ENCODE results near the gene PIKFYVE.
"Not testable (repeated sequence)": the region's sequence is repeated elsewhere in the genome, so short reads cannot be mapped to it uniquely, and the experiment has no call there.

PIKFYVE gene

DNA sequence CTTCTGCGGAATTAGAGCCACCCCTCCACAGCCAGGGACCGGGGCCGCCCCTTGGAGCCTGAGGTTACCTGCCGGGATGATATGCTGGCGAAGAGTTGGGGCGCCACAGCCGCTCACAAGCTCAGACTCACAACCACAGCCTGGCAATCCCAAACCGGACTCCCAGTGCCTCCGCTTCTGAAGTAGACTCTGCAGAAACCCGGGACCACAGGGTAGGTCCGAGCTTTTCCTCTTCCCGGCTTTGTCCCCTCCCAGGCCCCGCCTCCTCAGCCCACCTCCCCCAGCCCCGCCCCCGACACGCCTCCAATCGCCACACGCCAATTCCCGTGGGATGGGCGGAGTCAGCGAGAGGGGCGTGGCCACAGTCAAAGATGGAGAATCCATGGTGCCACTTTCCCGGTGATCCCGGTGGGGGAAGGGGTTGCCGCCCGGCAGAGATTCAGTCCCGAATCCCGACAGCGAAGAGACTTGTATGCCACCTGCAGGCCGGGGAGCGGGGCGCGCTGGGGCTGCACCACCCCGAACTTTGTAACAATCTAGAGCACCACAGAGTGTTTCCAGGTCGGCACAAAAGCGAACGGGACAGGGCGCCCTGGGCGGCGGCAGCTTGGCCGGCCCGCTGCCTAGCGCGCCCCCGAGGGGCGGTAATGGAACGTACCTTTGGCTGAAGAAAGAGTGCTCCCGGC lies 11.0 kb upstream of the PIKFYVE start, which contains the start of gene IDH1:
Gene IDH1 (minus strand): TSS at position 201 of the 686 bp plus-strand sequence. CDS start 3,520 bp downstream, outside the sequence.
- Histone ChIP-seq H3K27me3 (ENCODE audit: insufficient read depth, low read length) (no peaks in the 10 kb centered on the region), H3K9ac (ENCODE audit: low read depth, low read length) (peak within 1 kb of the TSS; percentile 96), H3K9me3 (ENCODE audit: insufficient read depth, low read depth, low read length) (no peaks in the 10 kb centered on the region), H3K27ac (ENCODE audit: low read depth, low read length) (peak within 1 kb of the TSS; percentile 98), H3K4me1 (ENCODE audit: insufficient read depth, low read length) (peaks cover 21% of the 10 kb centered on the region), H3K4me3 (ENCODE audit: low read length) (peak within 1 kb of the TSS; percentile 93), H3K36me3 (ENCODE audit: insufficient read depth, low read length) (peaks cover 38% of the 10 kb centered on the region)
- under 1% methylated on average over 48 of the region's 48 CpGs for WGBS

DNA sequence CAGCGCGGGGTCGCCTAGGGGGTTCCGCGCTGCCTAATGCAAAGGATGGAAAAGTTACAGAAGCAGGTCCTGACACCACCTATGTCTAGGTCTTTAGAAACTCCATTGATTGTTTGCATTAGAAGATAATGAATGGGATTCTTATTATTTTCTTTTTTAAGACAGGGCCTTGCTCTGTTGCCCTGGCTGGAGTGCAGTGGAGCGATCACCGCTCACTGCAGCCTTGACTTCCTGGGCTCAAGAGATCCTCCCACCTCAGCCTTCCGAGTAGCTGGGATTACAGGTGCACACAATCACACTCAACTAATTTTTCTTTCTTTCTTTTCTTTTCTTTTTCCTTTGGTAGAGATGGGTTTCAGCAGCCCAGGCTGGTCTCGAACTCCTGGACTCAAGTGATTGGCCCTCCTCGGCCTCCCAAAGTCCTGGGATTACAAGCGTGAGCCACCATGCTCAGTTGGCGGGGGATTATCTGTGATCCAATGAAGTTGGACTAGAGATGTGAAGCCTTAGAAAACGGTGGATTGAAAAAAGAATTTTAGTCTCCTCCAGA lies 10.4 kb upstream of the PIKFYVE start:
- H3K27me3 ChIP-seq (ENCODE audit: insufficient read depth, low read length), result no peaks in the 10 kb centered on the region
- H3K9me3 ChIP-seq (ENCODE audit: insufficient read depth, low read depth, low read length), result no peaks in the 10 kb centered on the region
- H3K9ac ChIP-seq (ENCODE audit: low read depth, low read length), result peak overlapping the region; percentile 91
- peak overlapping the region; percentile 98 for H3K27ac ChIP-seq (ENCODE audit: low read depth, low read length)
- H3K4me1 ChIP-seq (ENCODE audit: insufficient read depth, low read length), result peaks cover 15% of the 10 kb centered on the region
- peaks cover 32% of the 10 kb centered on the region for H3K36me3 ChIP-seq (ENCODE audit: insufficient read depth, low read length)
- whole genome bisulfite sequencing, result 49% methylated on average over 13 of the region's 13 CpGs
- peak overlapping the region; percentile 93 for H3K4me3 ChIP-seq (ENCODE audit: low read length)

DNA sequence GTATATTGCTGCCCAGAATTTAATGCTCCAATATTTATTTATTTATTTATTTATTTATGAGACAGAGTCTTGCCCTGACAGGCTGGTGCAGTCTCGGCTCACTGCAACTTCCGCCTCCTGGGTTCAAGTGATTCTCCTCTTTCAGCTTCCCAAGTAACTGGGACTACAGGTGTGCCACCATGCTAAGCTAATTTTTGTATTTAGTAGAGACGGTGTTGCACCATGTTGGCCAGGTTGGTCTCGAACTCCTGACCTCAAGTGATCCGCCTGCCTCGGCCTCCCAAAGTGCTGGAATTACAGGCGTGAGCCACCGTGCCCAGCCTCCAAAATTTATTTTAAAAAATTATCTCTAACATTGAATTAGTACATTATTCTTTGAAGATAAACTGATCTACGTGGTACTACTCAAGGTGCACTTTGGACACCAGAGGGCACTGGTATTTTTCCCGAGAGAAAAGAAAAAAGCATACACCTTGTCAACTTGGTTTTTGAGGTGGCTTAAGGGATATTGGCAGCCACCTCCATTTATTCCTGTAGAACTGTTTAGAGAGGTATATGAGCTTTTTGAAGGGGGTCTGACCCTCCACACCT lies 9.8 kb upstream of the PIKFYVE start:
- WGBS, result 85% methylated on average over 10 of the region's 10 CpGs
- H3K27ac ChIP-seq (ENCODE audit: low read depth, low read length), result no peak overlapping the region
- H3K9ac ChIP-seq (ENCODE audit: low read depth, low read length), result no peak overlapping the region

DNA sequence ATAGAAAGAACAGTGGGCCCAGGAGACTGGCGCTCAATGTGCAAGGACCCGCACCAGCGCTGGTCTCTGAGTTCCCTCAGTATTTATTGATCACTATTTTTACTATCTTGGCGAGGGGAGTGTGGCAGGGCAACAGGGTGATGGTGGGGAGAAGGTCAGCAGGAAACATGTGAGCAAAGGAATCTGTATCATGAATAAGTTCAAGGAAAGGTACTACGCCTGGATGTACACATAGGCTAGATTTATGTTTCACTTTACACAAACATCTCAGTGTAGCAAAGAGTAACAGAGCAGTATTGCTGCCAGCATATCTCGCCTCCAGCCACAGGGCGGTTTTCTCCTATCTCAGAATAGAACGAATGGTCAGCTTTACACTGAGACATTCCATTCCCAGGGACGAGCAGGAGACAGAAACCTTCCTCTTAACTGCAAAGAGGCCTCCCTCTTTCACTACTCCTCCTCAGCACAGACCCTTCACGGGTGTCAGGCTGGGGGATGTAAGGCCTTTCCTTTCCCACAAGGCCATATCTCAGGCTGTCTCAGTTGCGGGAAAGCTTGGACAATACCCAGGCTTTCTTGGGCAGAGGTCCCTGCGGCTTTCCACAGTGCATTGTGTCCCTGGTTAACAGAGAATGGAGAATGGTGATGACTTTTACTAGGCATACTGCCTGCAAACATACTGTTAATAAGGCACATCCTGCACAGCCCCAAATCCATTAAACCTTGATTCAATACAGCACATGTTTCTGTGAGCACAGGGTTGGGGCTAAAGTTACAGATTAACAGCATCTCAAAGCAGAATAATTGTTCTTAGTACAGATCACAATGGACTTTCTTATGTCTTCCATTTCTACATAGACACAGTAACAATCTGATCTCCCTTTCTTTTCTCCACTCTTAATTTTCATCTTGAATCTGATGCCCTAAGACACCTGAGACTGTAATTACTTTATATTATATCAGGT lies 8.9 kb upstream of the PIKFYVE start:
- WGBS, result 89% methylated on average over 12 of the region's 12 CpGs
- not testable (repeated sequence) for H3K9me3 ChIP-seq (ENCODE audit: insufficient read depth, low read depth, low read length); H3K4me3 ChIP-seq (ENCODE audit: low read length); H3K9ac ChIP-seq (ENCODE audit: low read depth, low read length); H3K27me3 ChIP-seq (ENCODE audit: insufficient read depth, low read length); H3K27ac ChIP-seq (ENCODE audit: low read depth, low read length)
- peaks cover 12% of the 10 kb centered on the region for H3K4me1 ChIP-seq (ENCODE audit: insufficient read depth, low read length)
- H3K36me3 ChIP-seq (ENCODE audit: insufficient read depth, low read length), result peaks cover 17% of the 10 kb centered on the region

More for the DNA sequence above, 9.8 kb upstream of the PIKFYVE start:
- Histone ChIP-seq H3K9me3 (ENCODE audit: insufficient read depth, low read depth, low read length) (no peaks in the 10 kb centered on the region), H3K4me3 (ENCODE audit: low read length) (no peak overlapping the region), H3K4me1 (ENCODE audit: insufficient read depth, low read length) (peaks cover 12% of the 10 kb centered on the region), H3K27me3 (ENCODE audit: insufficient read depth, low read length) (no peaks in the 10 kb centered on the region), H3K36me3 (ENCODE audit: insufficient read depth, low read length) (peaks cover 25% of the 10 kb centered on the region)

DNA sequence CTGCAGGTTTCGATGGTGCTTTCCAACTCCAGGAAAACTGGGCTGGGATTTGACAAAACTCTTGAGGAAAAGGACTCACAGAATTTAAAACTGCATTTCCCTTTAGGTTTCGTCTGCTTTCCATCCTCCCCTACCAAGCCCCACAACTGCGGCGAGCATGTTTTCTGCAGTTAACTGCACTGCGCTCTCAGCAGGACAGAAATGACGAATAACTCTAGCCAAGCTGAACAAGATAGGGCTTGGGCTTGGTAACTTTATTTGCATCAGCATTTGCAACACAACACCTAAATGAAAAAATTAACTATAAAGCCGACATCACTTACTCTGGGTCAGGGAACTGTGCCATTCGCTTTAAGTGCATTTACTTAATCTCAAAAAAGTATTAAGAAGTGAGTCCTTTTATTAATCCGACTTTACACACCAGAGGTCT lies 669 bp upstream of the PIKFYVE start:
- H3K4me1 ChIP-seq (ENCODE audit: insufficient read depth, low read length), result peaks cover 14% of the 10 kb centered on the region
- 11% methylated on average over 8 of the region's 9 CpGs for WGBS
- H3K27ac ChIP-seq (ENCODE audit: low read depth, low read length), result peak overlapping the region; percentile 74
- no peaks in the 10 kb centered on the region for H3K27me3 ChIP-seq (ENCODE audit: insufficient read depth, low read length)
- H3K9me3 ChIP-seq (ENCODE audit: insufficient read depth, low read depth, low read length), result peaks cover 5% of the 10 kb centered on the region; the same call in 1 of the 2 replicates
- peak overlapping the region; percentile 68 for H3K4me3 ChIP-seq (ENCODE audit: low read length)
- no peaks in the 10 kb centered on the region for H3K36me3 ChIP-seq (ENCODE audit: insufficient read depth, low read length)
- H3K9ac ChIP-seq (ENCODE audit: low read depth, low read length), result peak overlapping the region; percentile 50

DNA sequence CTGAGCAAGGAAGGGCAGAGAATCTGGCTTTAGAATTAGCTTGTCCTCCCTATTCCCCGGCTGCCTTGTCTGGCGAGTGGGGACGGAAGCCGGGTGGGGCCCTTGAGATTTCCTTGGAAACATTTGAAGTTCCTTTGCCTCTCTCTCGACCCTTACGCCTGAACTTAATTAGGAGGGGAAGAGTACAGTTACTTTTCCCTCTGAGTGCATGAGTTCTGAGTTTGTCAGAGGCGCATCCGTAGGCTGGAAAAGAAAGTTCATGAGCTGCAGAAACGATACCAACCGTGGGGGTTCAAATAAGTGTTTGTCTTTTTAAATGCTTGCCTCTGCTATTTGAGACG lies 468 bp downstream of the PIKFYVE start:
- H3K27me3 ChIP-seq (ENCODE audit: insufficient read depth, low read length), result no peaks in the 10 kb centered on the region

DNA sequence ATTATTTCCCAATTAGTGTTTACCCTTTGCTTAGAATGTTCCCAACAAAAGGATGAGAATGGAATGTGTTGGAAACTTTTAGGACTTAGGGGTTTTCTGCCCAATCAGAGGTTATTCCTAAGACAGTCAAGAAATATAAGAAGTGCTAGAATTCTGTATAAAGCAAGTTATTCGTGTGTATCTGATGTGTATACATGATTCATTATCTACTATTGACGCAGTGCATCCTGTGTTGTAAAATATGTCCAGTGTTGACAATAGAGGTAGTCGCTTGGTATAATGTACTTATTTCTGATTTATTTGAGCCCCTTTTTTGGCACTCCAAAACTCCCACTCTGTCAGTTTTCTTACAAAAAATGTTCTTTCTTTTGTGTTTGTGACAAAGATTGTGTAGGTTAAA lies 881 bp downstream of the PIKFYVE start:
- 5% methylated on average over 2 of the region's 3 CpGs for WGBS
- no peaks in the 10 kb centered on the region for H3K27me3 ChIP-seq (ENCODE audit: insufficient read depth, low read length)
- peak overlapping the region; percentile 62 for H3K27ac ChIP-seq (ENCODE audit: low read depth, low read length)
- peaks cover 14% of the 10 kb centered on the region for H3K4me1 ChIP-seq (ENCODE audit: insufficient read depth, low read length)
- H3K9ac ChIP-seq (ENCODE audit: low read depth, low read length), result peak overlapping the region; percentile 70
- H3K4me3 ChIP-seq (ENCODE audit: low read length), result peak overlapping the region; percentile 68
- peaks cover 9% of the 10 kb centered on the region for H3K36me3 ChIP-seq (ENCODE audit: insufficient read depth, low read length)
- H3K9me3 ChIP-seq (ENCODE audit: insufficient read depth, low read depth, low read length), result peaks cover 5% of the 10 kb centered on the region; the same call in 1 of the 2 replicates

More for the DNA sequence above, 468 bp downstream of the PIKFYVE start:
- peaks cover 6% of the 10 kb centered on the region for H3K36me3 ChIP-seq (ENCODE audit: insufficient read depth, low read length)
- peak overlapping the region; percentile 68 for H3K4me3 ChIP-seq (ENCODE audit: low read length)
- peak overlapping the region; percentile 62 for H3K27ac ChIP-seq (ENCODE audit: low read depth, low read length)
- peaks cover 14% of the 10 kb centered on the region for H3K4me1 ChIP-seq (ENCODE audit: insufficient read depth, low read length)
- H3K9me3 ChIP-seq (ENCODE audit: insufficient read depth, low read depth, low read length), result peaks cover 5% of the 10 kb centered on the region; the same call in 1 of the 2 replicates
- H3K9ac ChIP-seq (ENCODE audit: low read depth, low read length), result peak overlapping the region; percentile 70
- under 1% methylated on average over 11 of the region's 11 CpGs for WGBS

DNA sequence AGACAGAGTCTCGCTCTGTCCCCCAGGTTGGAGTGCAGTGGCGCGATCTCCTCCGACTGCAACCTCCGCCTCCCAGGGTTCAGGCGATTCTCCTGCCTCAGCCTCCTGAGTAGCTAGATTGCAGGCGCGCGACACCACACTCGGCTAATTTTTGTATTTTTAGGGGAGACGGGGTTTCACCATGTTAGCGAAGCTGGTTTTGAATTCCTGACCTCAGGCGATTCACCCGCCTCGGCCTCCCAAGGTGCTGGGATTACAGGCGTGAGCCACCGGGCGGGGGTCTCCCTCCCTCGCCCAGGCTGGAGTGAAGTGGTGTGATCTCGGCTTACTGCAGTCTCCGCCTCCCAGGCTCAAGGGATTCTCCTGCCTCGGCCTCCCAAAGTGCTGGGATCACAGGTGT lies 1.5 kb downstream of the PIKFYVE start:
- H3K27me3 ChIP-seq (ENCODE audit: insufficient read depth, low read length); H3K27ac ChIP-seq (ENCODE audit: low read depth, low read length); H3K9me3 ChIP-seq (ENCODE audit: insufficient read depth, low read depth, low read length): not testable (repeated sequence)
- H3K9ac ChIP-seq (ENCODE audit: low read depth, low read length), result 0 out of 2 replicates have a peak overlapping the region, but pooled peaks have one; percentile 70
- peak overlapping the region; percentile 68 for H3K4me3 ChIP-seq (ENCODE audit: low read length)
- peaks cover 14% of the 10 kb centered on the region for H3K4me1 ChIP-seq (ENCODE audit: insufficient read depth, low read length)
- 16% methylated on average over 22 of the region's 22 CpGs for WGBS
- H3K36me3 ChIP-seq (ENCODE audit: insufficient read depth, low read length), result peaks cover 14% of the 10 kb centered on the region

DNA sequence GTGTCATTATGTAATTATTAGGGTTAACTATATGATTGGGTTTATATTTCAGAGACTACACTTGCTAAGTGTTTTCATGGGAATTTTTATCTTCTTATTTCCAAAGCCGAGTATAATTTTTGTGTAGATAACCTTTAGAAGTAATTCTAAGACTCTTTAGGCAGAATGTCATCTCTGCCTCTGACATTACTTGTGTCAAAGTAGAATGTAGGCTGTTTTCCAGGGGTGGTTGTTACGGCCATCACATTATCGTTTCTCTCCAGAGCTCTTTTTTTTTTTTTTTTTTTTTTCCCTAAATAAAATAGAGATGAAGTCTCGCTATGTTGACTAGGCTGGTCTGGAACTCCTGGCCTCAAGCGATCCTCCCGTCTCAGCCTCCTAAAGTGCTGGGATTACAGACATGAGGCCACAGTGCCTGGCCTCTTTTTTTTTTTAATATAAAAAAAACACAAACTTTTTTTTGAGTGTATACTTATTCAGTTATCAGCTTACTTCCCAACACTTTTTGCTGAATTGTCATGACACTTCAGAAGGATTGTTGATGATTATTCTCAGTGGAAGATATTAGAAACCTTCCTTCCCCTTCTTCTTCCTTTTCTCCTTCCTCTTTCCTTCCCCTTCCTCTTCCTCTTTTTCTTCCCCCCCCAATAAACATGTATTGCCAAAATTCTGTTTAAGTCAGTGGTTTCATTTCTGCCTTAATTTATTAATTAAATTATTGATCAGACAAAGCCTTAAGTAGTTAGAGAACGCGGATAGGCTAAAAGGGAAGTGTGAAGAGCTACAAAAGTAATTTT lies 2.3 kb downstream of the PIKFYVE start:
- H3K9ac ChIP-seq (ENCODE audit: low read depth, low read length), result no peak overlapping the region
- H3K4me3 ChIP-seq (ENCODE audit: low read length), result peak overlapping the region; percentile 68
- no peaks in the 10 kb centered on the region for H3K27me3 ChIP-seq (ENCODE audit: insufficient read depth, low read length)
- 95% methylated on average over 6 of the region's 8 CpGs for WGBS
- H3K4me1 ChIP-seq (ENCODE audit: insufficient read depth, low read length), result peaks cover 14% of the 10 kb centered on the region
- H3K9me3 ChIP-seq (ENCODE audit: insufficient read depth, low read depth, low read length), result no peaks in the 10 kb centered on the region
- H3K27ac ChIP-seq (ENCODE audit: low read depth, low read length), result no peak overlapping the region
- H3K36me3 ChIP-seq (ENCODE audit: insufficient read depth, low read length), result peaks cover 23% of the 10 kb centered on the region

DNA sequence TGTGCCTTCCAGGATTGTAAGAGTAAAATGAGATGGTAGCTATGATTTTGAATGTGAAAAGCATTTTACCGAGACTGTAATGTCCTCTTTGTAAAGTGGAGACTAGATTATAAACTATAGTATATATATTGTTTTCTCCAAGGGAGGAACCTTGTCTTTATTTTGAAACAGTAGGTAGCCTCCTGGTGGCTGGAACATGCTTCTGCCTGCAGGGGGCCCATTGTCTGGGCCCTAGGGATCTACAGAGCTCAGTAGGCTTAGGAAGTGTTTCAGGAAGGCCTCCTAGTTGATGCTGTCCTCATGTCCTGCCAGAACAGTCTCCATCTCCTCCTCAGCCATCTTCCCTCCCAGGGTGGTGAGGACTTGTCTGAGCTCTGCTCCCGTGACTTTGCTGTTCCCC lies 3.0 kb downstream of the PIKFYVE start:
- Histone ChIP-seq H3K9ac (ENCODE audit: low read depth, low read length) (no peak overlapping the region), H3K9me3 (ENCODE audit: insufficient read depth, low read depth, low read length) (no peaks in the 10 kb centered on the region), H3K36me3 (ENCODE audit: insufficient read depth, low read length) (peaks cover 30% of the 10 kb centered on the region), H3K27ac (ENCODE audit: low read depth, low read length) (no peak overlapping the region), H3K4me3 (ENCODE audit: low read length) (no peak overlapping the region), H3K4me1 (ENCODE audit: insufficient read depth, low read length) (peaks cover 14% of the 10 kb centered on the region), H3K27me3 (ENCODE audit: insufficient read depth, low read length) (no peaks in the 10 kb centered on the region)
- WGBS, result 100% methylated on average over 2 of the region's 2 CpGs

Data from HUES64 (cell line).